GM19035 (cell line): ENCODE data around the gene CPLX3.

Experiments
- ATAC-seq: cut with Tn5 transposase; IDR thresholded peaks from one replicate; pipeline ENCODE4 v1.9.1; 2021; ENCODE audit not compliant: unreplicated experiment

Gene CPLX3

DNA sequence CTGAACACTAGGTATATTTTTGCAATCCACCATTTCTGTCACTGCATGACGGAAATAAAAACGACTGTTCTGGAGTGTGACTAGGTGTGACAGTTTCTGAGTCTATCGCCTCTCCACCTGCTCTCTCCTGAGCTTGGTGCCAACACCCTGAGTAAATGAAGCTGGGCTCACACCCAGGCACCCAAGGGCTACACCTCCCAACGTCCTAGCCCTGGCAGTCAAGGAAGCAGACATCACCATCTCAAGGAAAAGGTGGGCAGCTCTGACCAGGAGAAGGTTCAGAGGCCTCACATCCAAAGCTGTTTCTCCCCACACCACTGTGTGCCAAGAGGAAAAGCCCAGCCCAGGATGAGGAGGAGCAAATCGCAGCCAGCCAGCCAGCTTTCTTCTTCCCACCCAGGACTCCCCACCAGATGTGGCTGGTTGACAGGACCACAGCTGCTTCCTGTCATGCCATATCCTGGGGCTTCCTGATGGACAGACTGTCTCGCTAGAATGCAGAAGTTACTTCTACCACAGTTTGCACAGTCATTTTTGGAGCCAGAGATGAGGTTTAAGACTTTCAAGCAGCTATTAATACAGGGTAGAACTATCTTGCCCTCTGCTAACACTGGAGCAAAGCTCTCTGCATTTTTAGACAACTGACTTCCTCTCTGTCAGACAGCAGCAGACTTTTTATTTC, 43.4 kb downstream of the CPLX3 start:
- peak; percentile 38 for ATAC-seq

DNA sequence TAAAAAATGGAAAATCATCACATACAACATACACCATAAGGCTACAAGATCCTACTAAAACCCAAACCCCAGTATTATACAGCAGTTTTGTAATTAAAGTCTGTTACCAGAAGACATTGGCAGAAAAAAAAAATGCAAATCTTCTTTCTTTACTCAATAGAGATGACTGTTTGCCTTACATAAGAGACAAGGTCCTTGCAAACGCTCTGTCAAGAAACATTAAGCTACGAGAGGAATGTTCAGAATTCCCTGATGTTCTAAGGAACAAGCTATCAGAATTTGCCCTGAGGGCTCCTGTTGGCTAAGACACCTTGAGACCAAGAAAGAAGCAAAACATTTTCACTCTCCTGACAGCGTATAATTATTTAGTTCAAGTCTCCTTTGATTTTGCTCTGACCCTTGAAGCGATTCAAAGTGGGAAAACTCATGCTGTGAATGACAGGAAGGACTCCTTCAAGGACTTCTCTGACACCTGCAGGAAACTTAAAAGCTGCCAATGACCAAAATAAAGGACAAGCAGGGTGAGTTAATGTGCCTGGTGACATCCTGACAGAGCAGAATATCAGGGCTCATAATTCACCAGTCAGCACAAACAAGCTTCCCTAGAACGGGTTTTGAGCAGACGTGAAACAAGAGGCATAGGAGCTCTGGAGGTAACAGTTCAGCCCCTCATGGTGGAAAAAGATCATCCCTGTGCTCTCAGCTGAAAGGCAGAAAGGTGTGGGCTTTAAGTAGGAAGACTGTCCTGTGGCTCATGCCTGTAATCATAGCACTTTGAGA, 44.2 kb downstream of the CPLX3 start:
- ATAC-seq = no peak

DNA sequence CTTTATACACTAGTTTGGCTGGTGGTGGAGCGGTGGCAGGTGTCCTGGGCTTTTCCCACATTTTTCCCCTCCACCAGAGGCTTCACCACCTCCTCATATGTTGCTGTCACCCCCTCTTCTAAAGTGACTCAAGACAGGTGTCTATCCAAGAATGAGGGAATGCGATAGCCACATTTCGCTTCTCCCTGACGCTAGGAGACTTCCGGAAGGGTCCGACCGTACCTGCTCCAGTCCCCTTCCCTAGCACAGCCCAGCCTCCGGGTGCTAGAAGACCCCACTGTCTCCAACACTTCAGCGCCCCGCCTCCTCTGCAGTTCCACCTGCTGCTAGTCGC, 46.2 kb downstream of the CPLX3 start:
- no peak for ATAC-seq

GRCh38 chr15:74873036-74873755, 46.8 kb downstream of the CPLX3 start, which contains the start of gene SCAMP2:
Gene SCAMP2 (minus strand): TSS chr15:74873365. CDS start chr15:74873255, 110 bp downstream.
- peak; percentile 80 for ATAC-seq

DNA sequence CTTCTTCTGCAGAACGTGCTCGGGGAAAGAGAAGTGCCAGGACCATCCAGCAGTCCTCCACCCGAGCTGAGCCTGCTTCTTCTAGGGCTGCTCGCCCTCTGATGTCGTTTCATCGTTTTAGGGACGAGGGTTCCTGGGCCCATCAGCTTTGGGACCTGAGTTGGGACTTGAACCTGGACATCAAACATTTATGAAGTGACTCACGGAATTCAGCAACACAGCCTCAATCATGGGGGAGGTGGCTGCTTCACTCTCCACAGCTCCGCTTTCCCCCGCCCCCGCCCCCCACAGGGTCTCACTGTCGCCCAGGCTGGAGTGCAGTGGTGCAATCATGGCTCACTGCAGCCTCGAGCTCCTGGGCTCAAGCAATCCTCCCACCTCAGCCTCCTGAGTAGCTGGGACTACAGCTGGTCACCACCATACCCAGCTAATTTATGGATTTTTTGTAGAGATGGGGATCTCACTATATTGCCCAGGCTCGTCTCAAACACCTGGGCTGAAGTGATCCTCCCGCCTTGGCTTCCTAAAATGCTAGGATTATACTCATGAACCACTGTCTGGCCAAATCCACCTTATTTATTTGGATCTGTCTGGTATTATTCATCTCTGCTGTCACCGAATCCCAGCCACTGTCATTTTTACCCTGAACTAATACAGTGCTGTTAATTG, 47.5 kb downstream of the CPLX3 start:
- ATAC-seq = no peak

- no peak for ATAC-seq
Observed at GRCh38 chr15:74878273-74878672, 51.8 kb downstream of the CPLX3 start.
